ENCODE data around the gene GMIP.

GRCh38 chr19:19624032-19624570, 19.4 kb downstream of the GMIP start:
- no peak for TF ChIP-seq POLR2AphosphoS5 (IDR thresholded peaks at IDR 0.05; ENCODE audit: low read depth)
- TF ChIP-seq CTCF (conservative IDR thresholded peaks at IDR 0.05; ENCODE audit: low read depth in 2 of 2), result no peak
- TF ChIP-seq STAT1 (IDR thresholded peaks at IDR 0.05; ENCODE audit: unreplicated experiment), result no peak
- no peak for TF ChIP-seq REST (IDR thresholded peaks at IDR 0.05; ENCODE audit: unreplicated experiment)
- no peak for TF ChIP-seq EZH2 (IDR thresholded peaks at IDR 0.05; ENCODE audit: low read depth, unreplicated experiment)

Measured in GM23338 (cell line).